Activated T-helper 1 cell treated with Interleukin-2 at 50 U/mL for 16 hours (primary cell): ENCODE data around the gene CEP63.

Source experiments
- DNase-seq: peaks from one replicate; pipeline ENCODE4 v3.0.0-alpha.2; 2020; ENCODE audit warnings: low read depth

CEP63 gene

GRCh38 chr3:134468519-134468918, 17.3 kb upstream of the CEP63 start:
- DNase-seq, result no peak

GRCh38 chr3:134471521-134472193, 14.2 kb upstream of the CEP63 start:
- DNase-seq, result no peak

GRCh38 chr3:134472831-134473230, 13.0 kb upstream of the CEP63 start:
- no peak for DNase-seq

- peak; percentile 42 for DNase-seq
These were observed 11.8 kb upstream of the CEP63 start for GRCh38 chr3:134473868-134474546.

GRCh38 chr3:134474956-134475355, 10.9 kb upstream of the CEP63 start:
- DNase-seq, result no peak

- DNase-seq, result no peak
These were observed 9.6 kb upstream of the CEP63 start for GRCh38 chr3:134476306-134476705.

GRCh38 chr3:134477002-134477401, 8.9 kb upstream of the CEP63 start:
- no peak for DNase-seq

- no peak for DNase-seq
These were observed 7.9 kb upstream of the CEP63 start for GRCh38 chr3:134477938-134478337.

- DNase-seq, result no peak
These were observed 5.3 kb upstream of the CEP63 start for GRCh38 chr3:134480546-134480945.

- DNase-seq, result no peak
These were observed 4.7 kb upstream of the CEP63 start for GRCh38 chr3:134481166-134481565.

GRCh38 chr3:134482622-134483021, 3.2 kb upstream of the CEP63 start:
- no peak for DNase-seq

- DNase-seq, result no peak
These were observed 2.5 kb upstream of the CEP63 start for GRCh38 chr3:134483195-134483900.

- no peak for DNase-seq
These were observed 661 bp upstream of the CEP63 start for GRCh38 chr3:134485075-134485717.

GRCh38 chr3:134486577-134487041, 752 bp downstream of the CEP63 start:
- DNase-seq, result no peak

GRCh38 chr3:134487406-134487805, 1.5 kb downstream of the CEP63 start:
- no peak for DNase-seq

- DNase-seq, result no peak
These were observed 8.6 kb downstream of the CEP63 start for GRCh38 chr3:134494495-134494894.

GRCh38 chr3:134495980-134496379, 10.1 kb downstream of the CEP63 start:
- no peak for DNase-seq

- no peak for DNase-seq
These were observed 10.7 kb downstream of the CEP63 start for GRCh38 chr3:134496471-134497071.

- DNase-seq, result no peak
These were observed 17.4 kb downstream of the CEP63 start for GRCh38 chr3:134503266-134503665.

- DNase-seq, result no peak
These were observed 18.3 kb downstream of the CEP63 start for GRCh38 chr3:134504132-134504531.

GRCh38 chr3:134505485-134505884, 19.6 kb downstream of the CEP63 start:
- no peak for DNase-seq

- no peak for DNase-seq
These were observed 25.6 kb downstream of the CEP63 start for GRCh38 chr3:134511500-134511899.
